Panc1 (cell line): ENCODE measurements around the gene ADGRD1.

Experiments
- POLR2AphosphoS5 ChIP-seq: IDR thresholded peaks from 2 replicates; pipeline ENCODE4 v1.6.1; 2012; ENCODE audit warnings: mild to moderate bottlenecking, low read depth, low read length, moderate library complexity
- REST ChIP-seq, 2 experiments: IDR thresholded peaks; 2 replicates each; pipeline ENCODE4 v1.6.1; 2011 to 2012; ENCODE audit warnings: low read depth in 2 of 2, control low read depth in 1 of 2, low read length in 1 of 2, mild to moderate bottlenecking in 1 of 2, moderate library complexity in 1 of 2; ENCODE audit not compliant: insufficient read depth in 1 of 2
- TF ChIP-seq, protein P1 (sequence below): fragments of 450-650 bp; IDR thresholded peaks from 2 replicates; pipeline ENCODE4 v1.5.1; 2017; ENCODE audit warnings: mild to moderate bottlenecking

- TF ChIP-seq, protein P1, sequence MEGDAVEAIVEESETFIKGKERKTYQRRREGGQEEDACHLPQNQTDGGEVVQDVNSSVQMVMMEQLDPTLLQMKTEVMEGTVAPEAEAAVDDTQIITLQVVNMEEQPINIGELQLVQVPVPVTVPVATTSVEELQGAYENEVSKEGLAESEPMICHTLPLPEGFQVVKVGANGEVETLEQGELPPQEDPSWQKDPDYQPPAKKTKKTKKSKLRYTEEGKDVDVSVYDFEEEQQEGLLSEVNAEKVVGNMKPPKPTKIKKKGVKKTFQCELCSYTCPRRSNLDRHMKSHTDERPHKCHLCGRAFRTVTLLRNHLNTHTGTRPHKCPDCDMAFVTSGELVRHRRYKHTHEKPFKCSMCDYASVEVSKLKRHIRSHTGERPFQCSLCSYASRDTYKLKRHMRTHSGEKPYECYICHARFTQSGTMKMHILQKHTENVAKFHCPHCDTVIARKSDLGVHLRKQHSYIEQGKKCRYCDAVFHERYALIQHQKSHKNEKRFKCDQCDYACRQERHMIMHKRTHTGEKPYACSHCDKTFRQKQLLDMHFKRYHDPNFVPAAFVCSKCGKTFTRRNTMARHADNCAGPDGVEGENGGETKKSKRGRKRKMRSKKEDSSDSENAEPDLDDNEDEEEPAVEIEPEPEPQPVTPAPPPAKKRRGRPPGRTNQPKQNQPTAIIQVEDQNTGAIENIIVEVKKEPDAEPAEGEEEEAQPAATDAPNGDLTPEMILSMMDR, result no peak
- TF ChIP-seq REST (IDR thresholded peaks at IDR 0.05; ENCODE audit: insufficient read depth in 1 of 2, low read depth in 2 of 2, low read length in 1 of 2) (no peak), POLR2AphosphoS5 (no peak)
Observed at GRCh38 chr12:131063960-131064359, 110.3 kb downstream of the ADGRD1 start.
